Measurements from ENCODE around the gene SKA1. TPM values are rescaled to one million over a fixed set of nuclear protein-coding genes. Genes with fewer than 3 reads are reported as not detected.

Gene SKA1
- total and polyA plus RNA-seq, 5 donors from 2014 or later, result 0.10 to 2.2 (median 0.88) TPM

- Histone ChIP-seq H3K9me3 (ENCODE audit: control insufficient read depth in 2 of 2, low read length in 2 of 2) (no peaks in the 10 kb centered on the region), H3K27ac (ENCODE audit: insufficient read depth, low read length, poor library complexity, severe bottlenecking) (no peak overlapping the region), H3K27me3 (ENCODE audit: control insufficient read depth, insufficient read depth, low read length) (no peaks in the 10 kb centered on the region), H3K4me1 (ENCODE audit: control insufficient read depth, insufficient read depth, low read length, poor library complexity, severe bottlenecking) (no peaks in the 10 kb centered on the region), H3K4me3 (ENCODE audit: low read depth, low read length) (no peak overlapping the region), H3K36me3 (ENCODE audit: control insufficient read depth, insufficient read depth, low read length) (no peaks in the 10 kb centered on the region)
- no peaks in the 10 kb centered on the region for H3K4me1 Mint-ChIP-seq
- no peaks in the 10 kb centered on the region for H3K36me3 Mint-ChIP-seq
- ATAC-seq (ENCODE audit: low read depth in 2 of 2), result no peak
- no peaks in the 10 kb centered on the region for H3K9me3 Mint-ChIP-seq
- peaks cover 7% of the 10 kb centered on the region for H3K27me3 Mint-ChIP-seq
- DNase-seq, result no peak
- no peak overlapping the region for H3K4me3 Mint-ChIP-seq
- no peak overlapping the region for H3K27ac Mint-ChIP-seq
Measured at GRCh38 chr18:50340078-50340477, 34.8 kb upstream of the SKA1 start.

- Mint-ChIP-seq H3K4me1 (no peaks in the 10 kb centered on the region), H3K36me3 (no peaks in the 10 kb centered on the region), H3K27ac (peak overlapping the region in 1 of 3 donors; percentile 10), H3K27me3 (no peaks in the 10 kb centered on the region), H3K9me3 (no peaks in the 10 kb centered on the region), H3K4me3 (no peak overlapping the region)
- Histone ChIP-seq H3K36me3 (ENCODE audit: control insufficient read depth, insufficient read depth, low read length) (no peaks in the 10 kb centered on the region), H3K9me3 (ENCODE audit: control insufficient read depth in 2 of 2, low read length in 2 of 2) (no peaks in the 10 kb centered on the region), H3K4me3 (ENCODE audit: low read depth, low read length) (no peak overlapping the region), H3K27ac (ENCODE audit: insufficient read depth, low read length, poor library complexity, severe bottlenecking) (no peak overlapping the region), H3K27me3 (ENCODE audit: control insufficient read depth, insufficient read depth, low read length) (no peaks in the 10 kb centered on the region), H3K4me1 (ENCODE audit: control insufficient read depth, insufficient read depth, low read length, poor library complexity, severe bottlenecking) (no peaks in the 10 kb centered on the region)
- DNase-seq (no peak), ATAC-seq (ENCODE audit: low read depth in 2 of 2) (no peak)
Measured at GRCh38 chr18:50341443-50341842, 33.4 kb upstream of the SKA1 start.

- DNase-seq (no peak), ATAC-seq (ENCODE audit: low read depth in 2 of 2) (no peak)
- H3K9me3 Mint-ChIP-seq, result peaks cover 0 to 1% (median 0%) of the 10 kb centered on the region in 7 donors
- Histone ChIP-seq H3K27me3 (ENCODE audit: control insufficient read depth, insufficient read depth, low read length) (peaks cover 13% of the 10 kb centered on the region), H3K36me3 (ENCODE audit: control insufficient read depth, insufficient read depth, low read length) (no peaks in the 10 kb centered on the region), H3K4me3 (ENCODE audit: low read depth, low read length) (no peak overlapping the region), H3K4me1 (ENCODE audit: control insufficient read depth, insufficient read depth, low read length, poor library complexity, severe bottlenecking) (no peaks in the 10 kb centered on the region), H3K9me3 (ENCODE audit: control insufficient read depth in 2 of 2, low read length in 2 of 2) (no peaks in the 10 kb centered on the region), H3K27ac (ENCODE audit: insufficient read depth, low read length, poor library complexity, severe bottlenecking) (no peak overlapping the region)
- H3K27ac Mint-ChIP-seq, result no peak overlapping the region
- no peaks in the 10 kb centered on the region for H3K36me3 Mint-ChIP-seq
- no peaks in the 10 kb centered on the region for H3K4me1 Mint-ChIP-seq
- peaks cover 35% of the 10 kb centered on the region for H3K27me3 Mint-ChIP-seq
- no peak overlapping the region for H3K4me3 Mint-ChIP-seq
Measured at GRCh38 chr18:50350699-50351098, 24.1 kb upstream of the SKA1 start.

GRCh38 chr18:50356036-50356945 lies 18.6 kb upstream of the SKA1 start:
- Mint-ChIP-seq H3K27ac (peak overlapping the region in 1 of 3 donors; percentile 2), H3K9me3 (peaks cover 0 to 1% (median 0%) of the 10 kb centered on the region in 7 donors), H3K4me1 (peaks cover 0 to 9% (median 7%) of the 10 kb centered on the region in 4 donors), H3K36me3 (no peaks in the 10 kb centered on the region), H3K4me3 (no peak overlapping the region), H3K27me3 (peaks cover 43% of the 10 kb centered on the region)
- H3K27ac ChIP-seq (ENCODE audit: insufficient read depth, low read length, poor library complexity, severe bottlenecking), result no peak overlapping the region
- H3K4me3 ChIP-seq (ENCODE audit: low read depth, low read length), result no peak overlapping the region
- peaks cover 5% of the 10 kb centered on the region for H3K4me1 ChIP-seq (ENCODE audit: control insufficient read depth, insufficient read depth, low read length, poor library complexity, severe bottlenecking)
- ATAC-seq (ENCODE audit: low read depth in 2 of 2) (no peak), DNase-seq (peak in 1 of 3 donors; percentile 34)
- H3K36me3 ChIP-seq (ENCODE audit: control insufficient read depth, insufficient read depth, low read length), result no peaks in the 10 kb centered on the region
- H3K9me3 ChIP-seq (ENCODE audit: control insufficient read depth in 2 of 2, low read length in 2 of 2), result no peaks in the 10 kb centered on the region
- H3K27me3 ChIP-seq (ENCODE audit: control insufficient read depth, insufficient read depth, low read length), result peaks cover 17% of the 10 kb centered on the region

- peaks cover 31% of the 10 kb centered on the region for H3K27me3 Mint-ChIP-seq
- Histone ChIP-seq H3K4me1 (ENCODE audit: control insufficient read depth, insufficient read depth, low read length, poor library complexity, severe bottlenecking) (peaks cover 5% of the 10 kb centered on the region), H3K27ac (ENCODE audit: insufficient read depth, low read length, poor library complexity, severe bottlenecking) (no peak overlapping the region), H3K4me3 (ENCODE audit: low read depth, low read length) (no peak overlapping the region), H3K36me3 (ENCODE audit: control insufficient read depth, insufficient read depth, low read length) (no peaks in the 10 kb centered on the region), H3K9me3 (ENCODE audit: control insufficient read depth in 2 of 2, low read length in 2 of 2) (no peaks in the 10 kb centered on the region), H3K27me3 (ENCODE audit: control insufficient read depth, insufficient read depth, low read length) (peaks cover 8% of the 10 kb centered on the region)
- ATAC-seq (ENCODE audit: low read depth in 2 of 2) (no peak), DNase-seq (no peak)
- no peak overlapping the region for H3K27ac Mint-ChIP-seq
- H3K9me3 Mint-ChIP-seq, result no peaks in the 10 kb centered on the region
- peaks cover 0 to 9% (median 7%) of the 10 kb centered on the region in 4 donors for H3K4me1 Mint-ChIP-seq
- H3K4me3 Mint-ChIP-seq, result no peak overlapping the region
- H3K36me3 Mint-ChIP-seq, result no peaks in the 10 kb centered on the region
Measured at GRCh38 chr18:50358844-50359243, 16.0 kb upstream of the SKA1 start.

- H3K27ac Mint-ChIP-seq, result no peak overlapping the region
- peaks cover 5% of the 10 kb centered on the region for H3K4me1 ChIP-seq (ENCODE audit: control insufficient read depth, insufficient read depth, low read length, poor library complexity, severe bottlenecking)
- ATAC-seq (ENCODE audit: low read depth in 2 of 2), result no peak
Measured at GRCh38 chr18:50359806-50360205, 15.0 kb upstream of the SKA1 start.

GRCh38 chr18:50360611-50361010 lies 14.2 kb upstream of the SKA1 start:
- Histone ChIP-seq H3K27me3 (ENCODE audit: control insufficient read depth, insufficient read depth, low read length) (peaks cover 11% of the 10 kb centered on the region), H3K4me1 (ENCODE audit: control insufficient read depth, insufficient read depth, low read length, poor library complexity, severe bottlenecking) (peaks cover 5% of the 10 kb centered on the region), H3K4me3 (ENCODE audit: low read depth, low read length) (no peak overlapping the region), H3K27ac (ENCODE audit: insufficient read depth, low read length, poor library complexity, severe bottlenecking) (no peak overlapping the region), H3K9me3 (ENCODE audit: control insufficient read depth in 2 of 2, low read length in 2 of 2) (no peaks in the 10 kb centered on the region), H3K36me3 (ENCODE audit: control insufficient read depth, insufficient read depth, low read length) (no peaks in the 10 kb centered on the region)
- Mint-ChIP-seq H3K27ac (no peak overlapping the region), H3K9me3 (no peaks in the 10 kb centered on the region), H3K4me3 (no peak overlapping the region), H3K4me1 (peaks cover 0 to 9% (median 7%) of the 10 kb centered on the region in 4 donors), H3K36me3 (no peaks in the 10 kb centered on the region), H3K27me3 (peaks cover 29% of the 10 kb centered on the region)
- ATAC-seq (ENCODE audit: low read depth in 2 of 2), result no peak
- DNase-seq, result no peak

More at GRCh38 chr18:50359806-50360205, 15.0 kb upstream of the SKA1 start:
- no peak overlapping the region for H3K27ac ChIP-seq (ENCODE audit: insufficient read depth, low read length, poor library complexity, severe bottlenecking)
- peaks cover 29% of the 10 kb centered on the region for H3K27me3 Mint-ChIP-seq
- H3K9me3 ChIP-seq (ENCODE audit: control insufficient read depth in 2 of 2, low read length in 2 of 2), result no peaks in the 10 kb centered on the region
- H3K27me3 ChIP-seq (ENCODE audit: control insufficient read depth, insufficient read depth, low read length), result peaks cover 11% of the 10 kb centered on the region
- H3K4me3 ChIP-seq (ENCODE audit: low read depth, low read length), result no peak overlapping the region
- DNase-seq, result no peak
- H3K9me3 Mint-ChIP-seq, result no peaks in the 10 kb centered on the region
- no peaks in the 10 kb centered on the region for H3K36me3 ChIP-seq (ENCODE audit: control insufficient read depth, insufficient read depth, low read length)
- no peaks in the 10 kb centered on the region for H3K36me3 Mint-ChIP-seq
- H3K4me1 Mint-ChIP-seq, result peaks cover 0 to 9% (median 7%) of the 10 kb centered on the region in 4 donors
- H3K4me3 Mint-ChIP-seq, result no peak overlapping the region

- no peak for DNase-seq
- H3K27me3 Mint-ChIP-seq, result peaks cover 40% of the 10 kb centered on the region
Measured at GRCh38 chr18:50369672-50370071, 5.2 kb upstream of the SKA1 start.

More at GRCh38 chr18:50369672-50370071, 5.2 kb upstream of the SKA1 start:
- peaks cover 4% of the 10 kb centered on the region for H3K36me3 Mint-ChIP-seq
- H3K4me1 ChIP-seq (ENCODE audit: control insufficient read depth, insufficient read depth, low read length, poor library complexity, severe bottlenecking), result peaks cover 5% of the 10 kb centered on the region
- H3K4me3 Mint-ChIP-seq, result no peak overlapping the region
- H3K27ac ChIP-seq (ENCODE audit: insufficient read depth, low read length, poor library complexity, severe bottlenecking), result no peak overlapping the region
- peaks cover 6% of the 10 kb centered on the region for H3K27me3 ChIP-seq (ENCODE audit: control insufficient read depth, insufficient read depth, low read length)
- H3K9me3 Mint-ChIP-seq, result peaks cover 0 to 16% (median 9%) of the 10 kb centered on the region in 7 donors
- H3K4me1 Mint-ChIP-seq, result peaks cover 0 to 5% (median 2%) of the 10 kb centered on the region in 4 donors
- no peak overlapping the region for H3K27ac Mint-ChIP-seq
- peaks cover 13 to 16% of the 10 kb centered on the region in 2 experiments for H3K9me3 ChIP-seq (ENCODE audit: control insufficient read depth in 2 of 2, low read length in 2 of 2)
- no peak overlapping the region for H3K4me3 ChIP-seq (ENCODE audit: low read depth, low read length)
- no peak for ATAC-seq (ENCODE audit: low read depth in 2 of 2)
- no peaks in the 10 kb centered on the region for H3K36me3 ChIP-seq (ENCODE audit: control insufficient read depth, insufficient read depth, low read length)
